ENCODE measurements around the gene HCN3.

DNA sequence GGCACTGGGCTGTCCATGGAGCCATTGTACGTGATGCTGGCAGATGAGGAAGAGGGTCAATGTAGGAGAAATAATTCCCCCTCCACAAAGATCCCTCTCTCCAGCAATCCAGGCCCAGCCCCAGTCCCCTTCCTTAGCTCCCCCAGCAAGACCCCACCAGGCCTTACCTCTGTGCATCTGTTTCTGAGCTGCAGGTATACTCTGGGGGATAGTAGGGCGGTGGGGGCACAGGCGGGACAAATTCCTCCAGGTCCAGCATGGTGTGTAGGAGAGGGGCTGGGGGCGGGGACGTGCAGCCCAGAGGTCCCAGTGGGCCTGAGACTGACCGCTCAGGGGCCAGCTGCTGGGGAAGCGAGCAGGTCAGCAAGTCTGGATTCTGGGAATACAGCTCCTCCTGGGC is 25.7 kb upstream of the HCN3 start:
- TF ChIP-seq CTCF (IDR thresholded peaks at IDR 0.05 in 4 of 5, conservative IDR thresholded peaks at IDR 0.05 in 1 of 5): no peak
- TF ChIP-seq POLR2A (IDR thresholded peaks at IDR 0.05): no peak
